PFSK-1 (cell line): ENCODE data around the gene ZC3H8. TPM values are rescaled to one million over a fixed set of nuclear protein-coding genes. Genes with fewer than 3 reads are reported as not detected.
A peak's percentile ranks its signal among the peaks of the same experiment; 100 is the strongest.

Experiments used
- FOXP2 ChIP-seq: optimal IDR thresholded peaks from 2 replicates; pipeline ENCODE3; 2011; ENCODE audit warnings: borderline replicate concordance, control low read depth, inconsistent platforms; ENCODE audit not compliant: insufficient read depth; ENCODE audit errors: extremely low read length, extremely low read depth
- POLR2AphosphoS5 ChIP-seq: IDR thresholded peaks from 2 replicates; pipeline ENCODE4 v1.6.1; 2012; ENCODE audit warnings: low read depth, mild to moderate bottlenecking, control low read depth, low read length, moderate library complexity
- SIN3A ChIP-seq: IDR thresholded peaks from 2 replicates; pipeline ENCODE4 v1.6.1; 2012; ENCODE audit warnings: mild to moderate bottlenecking, low read length, moderate library complexity, borderline replicate concordance; ENCODE audit not compliant: insufficient read depth
- TAF1 ChIP-seq: IDR thresholded peaks from 2 replicates; pipeline ENCODE4 v1.6.1; 2012; ENCODE audit warnings: low read length, control low read depth, borderline replicate concordance; ENCODE audit not compliant: insufficient read depth
- polyA plus RNA-seq: library from polyadenylated mRNA; unstranded; fragments of >200 nt; gene quantifications from one replicate; pipeline ENCODE4 v1.2.1, GENCODE V29; 2012; ENCODE audit warnings: low read depth, missing spikeins; ENCODE audit not compliant: insufficient read length
- TF ChIP-seq, protein P1 (sequence below), 2 experiments: IDR thresholded peaks; 2 replicates each; pipeline versions ENCODE4 v1.6.1 to v1.8.0; 2011 to 2012; ENCODE audit warnings: low read depth in 2 of 2, low read length in 2 of 2, control low read depth in 1 of 2, inconsistent platforms in 1 of 2, mild to moderate bottlenecking in 1 of 2, moderate library complexity in 1 of 2; ENCODE audit not compliant: insufficient read depth in 1 of 2

Gene ZC3H8
- polyA plus RNA-seq = 15.2 TPM

GRCh38 chr2:112254466-112255240 lies at the start of gene ZC3H8:
ZC3H8 (minus strand) TSS chr2:112255042; CDS start chr2:112254981, 61 bp downstream.
- TF ChIP-seq SIN3A (no peak), TAF1 (0 out of 2 replicates have a peak, but pooled peaks have one; percentile 23), POLR2AphosphoS5 (peak; percentile 95), FOXP2 (peak; percentile 66)
- TF ChIP-seq, protein P1, sequence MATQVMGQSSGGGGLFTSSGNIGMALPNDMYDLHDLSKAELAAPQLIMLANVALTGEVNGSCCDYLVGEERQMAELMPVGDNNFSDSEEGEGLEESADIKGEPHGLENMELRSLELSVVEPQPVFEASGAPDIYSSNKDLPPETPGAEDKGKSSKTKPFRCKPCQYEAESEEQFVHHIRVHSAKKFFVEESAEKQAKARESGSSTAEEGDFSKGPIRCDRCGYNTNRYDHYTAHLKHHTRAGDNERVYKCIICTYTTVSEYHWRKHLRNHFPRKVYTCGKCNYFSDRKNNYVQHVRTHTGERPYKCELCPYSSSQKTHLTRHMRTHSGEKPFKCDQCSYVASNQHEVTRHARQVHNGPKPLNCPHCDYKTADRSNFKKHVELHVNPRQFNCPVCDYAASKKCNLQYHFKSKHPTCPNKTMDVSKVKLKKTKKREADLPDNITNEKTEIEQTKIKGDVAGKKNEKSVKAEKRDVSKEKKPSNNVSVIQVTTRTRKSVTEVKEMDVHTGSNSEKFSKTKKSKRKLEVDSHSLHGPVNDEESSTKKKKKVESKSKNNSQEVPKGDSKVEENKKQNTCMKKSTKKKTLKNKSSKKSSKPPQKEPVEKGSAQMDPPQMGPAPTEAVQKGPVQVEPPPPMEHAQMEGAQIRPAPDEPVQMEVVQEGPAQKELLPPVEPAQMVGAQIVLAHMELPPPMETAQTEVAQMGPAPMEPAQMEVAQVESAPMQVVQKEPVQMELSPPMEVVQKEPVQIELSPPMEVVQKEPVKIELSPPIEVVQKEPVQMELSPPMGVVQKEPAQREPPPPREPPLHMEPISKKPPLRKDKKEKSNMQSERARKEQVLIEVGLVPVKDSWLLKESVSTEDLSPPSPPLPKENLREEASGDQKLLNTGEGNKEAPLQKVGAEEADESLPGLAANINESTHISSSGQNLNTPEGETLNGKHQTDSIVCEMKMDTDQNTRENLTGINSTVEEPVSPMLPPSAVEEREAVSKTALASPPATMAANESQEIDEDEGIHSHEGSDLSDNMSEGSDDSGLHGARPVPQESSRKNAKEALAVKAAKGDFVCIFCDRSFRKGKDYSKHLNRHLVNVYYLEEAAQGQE (IDR thresholded peaks at IDR 0.05; ENCODE audit: insufficient read depth in 1 of 2, low read depth in 2 of 2, low read length in 2 of 2) = no peak

GRCh38 chr2:112304298-112304941 lies 49.6 kb upstream of the ZC3H8 start:
- TF ChIP-seq FOXP2 (no peak), SIN3A (no peak), TAF1 (no peak), POLR2AphosphoS5 (no peak)
- TF ChIP-seq, protein P1 (IDR thresholded peaks at IDR 0.05; ENCODE audit: insufficient read depth in 1 of 2, low read depth in 2 of 2, low read length in 2 of 2) = no peak

DNA sequence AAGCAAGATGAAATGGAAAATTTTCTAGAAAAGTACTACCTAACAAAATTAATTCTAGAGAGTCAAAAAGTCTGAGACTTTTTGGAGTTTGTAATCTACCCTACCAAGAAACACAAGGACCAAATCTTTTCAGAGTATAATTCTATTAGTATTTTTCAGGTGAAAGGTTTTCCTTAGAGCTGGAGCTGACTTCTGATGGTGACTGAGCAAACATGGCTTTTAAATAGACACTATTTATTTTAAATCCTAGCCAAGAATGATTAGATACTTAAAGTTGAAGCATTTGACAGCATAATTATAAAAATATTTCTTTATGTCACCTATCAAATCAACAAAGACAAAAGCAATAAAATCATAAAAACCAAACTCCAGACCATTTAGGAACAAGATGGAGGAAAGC lies 47.1 kb upstream of the ZC3H8 start:
- TF ChIP-seq TAF1 (no peak), SIN3A (no peak), POLR2AphosphoS5 (no peak), FOXP2 (no peak)
- TF ChIP-seq, protein P1 (IDR thresholded peaks at IDR 0.05; ENCODE audit: insufficient read depth in 1 of 2, low read depth in 2 of 2, low read length in 2 of 2) = no peak

DNA sequence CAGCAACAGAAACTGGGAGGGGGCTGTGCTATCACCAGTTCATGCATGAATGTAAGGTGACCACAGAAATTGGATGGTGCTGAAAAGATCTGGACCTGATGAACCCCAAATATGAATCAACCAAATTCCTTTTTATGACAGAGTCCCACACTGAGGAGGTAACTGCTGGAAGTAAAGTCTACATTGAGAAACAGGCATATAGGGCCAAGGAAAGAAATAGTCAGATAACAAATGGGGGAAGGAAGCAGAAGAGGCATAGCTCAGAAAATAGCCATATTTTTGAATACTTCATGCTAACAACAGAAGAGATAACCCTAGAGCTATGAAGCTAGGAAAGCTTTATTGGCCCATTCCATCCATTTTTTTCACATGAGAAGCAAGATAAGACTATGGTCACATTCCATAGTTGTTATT lies 46.3 kb upstream of the ZC3H8 start:
- TF ChIP-seq SIN3A (no peak), FOXP2 (no peak), TAF1 (no peak), POLR2AphosphoS5 (no peak)
- TF ChIP-seq, protein P1 (IDR thresholded peaks at IDR 0.05; ENCODE audit: insufficient read depth in 1 of 2, low read depth in 2 of 2, low read length in 2 of 2) = no peak
